ENCODE measurements around the gene RNU11.
"Not testable (repeated sequence)": the region's sequence is repeated elsewhere in the genome, so short reads cannot be mapped to it uniquely, and the experiment has no call there.

The RNU11 gene

GRCh38 chr1:28642847-28643635 is 5.4 kb upstream of the RNU11 start, which contains the start of gene TAF12:
Gene TAF12 (minus strand): TSS chr1:28643067. CDS start chr1:28622081, 20,986 bp downstream.
- Histone ChIP-seq H3K4me1 (ENCODE audit: control insufficient read depth, insufficient read depth, low read length) (peaks cover 9% of the 10 kb centered on the region), H3K27me3 (ENCODE audit: control insufficient read depth, insufficient read depth, low read length) (no peaks in the 10 kb centered on the region), H3K36me3 (ENCODE audit: control insufficient read depth, insufficient read depth, low read length) (no peaks in the 10 kb centered on the region), H3K4me3 (ENCODE audit: low read length) (peak within 1 kb of the TSS; percentile 94), H3K9ac (ENCODE audit: low read length) (peak within 1 kb of the TSS; percentile 98), H3K27ac (ENCODE audit: low read depth, low read length) (peak within 1 kb of the TSS; percentile 80)

GRCh38 chr1:28644494-28644893 is 3.9 kb upstream of the RNU11 start:
- Histone ChIP-seq H3K4me1 (ENCODE audit: control insufficient read depth, insufficient read depth, low read length) (peaks cover 9% of the 10 kb centered on the region), H3K27me3 (ENCODE audit: control insufficient read depth, insufficient read depth, low read length) (no peaks in the 10 kb centered on the region), H3K9ac (ENCODE audit: low read length) (no peak overlapping the region), H3K4me3 (ENCODE audit: low read length) (peak overlapping the region; percentile 94), H3K36me3 (ENCODE audit: control insufficient read depth, insufficient read depth, low read length) (no peaks in the 10 kb centered on the region), H3K27ac (ENCODE audit: low read depth, low read length) (no peak overlapping the region)

GRCh38 chr1:28645406-28645805 is 3.0 kb upstream of the RNU11 start:
- not testable (repeated sequence) for H3K9ac ChIP-seq (ENCODE audit: low read length); H3K4me1 ChIP-seq (ENCODE audit: control insufficient read depth, insufficient read depth, low read length); H3K36me3 ChIP-seq (ENCODE audit: control insufficient read depth, insufficient read depth, low read length); H3K4me3 ChIP-seq (ENCODE audit: low read length); H3K27ac ChIP-seq (ENCODE audit: low read depth, low read length); H3K27me3 ChIP-seq (ENCODE audit: control insufficient read depth, insufficient read depth, low read length)

GRCh38 chr1:28646040-28646439 is 2.4 kb upstream of the RNU11 start:
- Histone ChIP-seq H3K4me3 (ENCODE audit: low read length) (no peak overlapping the region), H3K9ac (ENCODE audit: low read length) (no peak overlapping the region), H3K4me1 (ENCODE audit: control insufficient read depth, insufficient read depth, low read length) (peaks cover 9% of the 10 kb centered on the region), H3K27ac (ENCODE audit: low read depth, low read length) (no peak overlapping the region), H3K36me3 (ENCODE audit: control insufficient read depth, insufficient read depth, low read length) (no peaks in the 10 kb centered on the region), H3K27me3 (ENCODE audit: control insufficient read depth, insufficient read depth, low read length) (no peaks in the 10 kb centered on the region)

- Histone ChIP-seq H3K27me3 (ENCODE audit: control insufficient read depth, insufficient read depth, low read length) (no peaks in the 10 kb centered on the region), H3K4me3 (ENCODE audit: low read length) (peak overlapping the region; percentile 82), H3K36me3 (ENCODE audit: control insufficient read depth, insufficient read depth, low read length) (no peaks in the 10 kb centered on the region), H3K27ac (ENCODE audit: low read depth, low read length) (peak overlapping the region; percentile 94), H3K9ac (ENCODE audit: low read length) (peak overlapping the region; percentile 68), H3K4me1 (ENCODE audit: control insufficient read depth, insufficient read depth, low read length) (peaks cover 3% of the 10 kb centered on the region)
Measured at GRCh38 chr1:28648008-28648473, 359 bp upstream of the RNU11 start.

- not testable (repeated sequence) for H3K36me3 ChIP-seq (ENCODE audit: control insufficient read depth, insufficient read depth, low read length); H3K27ac ChIP-seq (ENCODE audit: low read depth, low read length); H3K9ac ChIP-seq (ENCODE audit: low read length); H3K4me1 ChIP-seq (ENCODE audit: control insufficient read depth, insufficient read depth, low read length); H3K27me3 ChIP-seq (ENCODE audit: control insufficient read depth, insufficient read depth, low read length); H3K4me3 ChIP-seq (ENCODE audit: low read length)
Measured at GRCh38 chr1:28653063-28653462, 4.7 kb downstream of the RNU11 start.

GRCh38 chr1:28653870-28654269 is 5.5 kb downstream of the RNU11 start:
- not testable (repeated sequence) for H3K4me1 ChIP-seq (ENCODE audit: control insufficient read depth, insufficient read depth, low read length); H3K27ac ChIP-seq (ENCODE audit: low read depth, low read length); H3K9ac ChIP-seq (ENCODE audit: low read length); H3K36me3 ChIP-seq (ENCODE audit: control insufficient read depth, insufficient read depth, low read length); H3K4me3 ChIP-seq (ENCODE audit: low read length); H3K27me3 ChIP-seq (ENCODE audit: control insufficient read depth, insufficient read depth, low read length)

GRCh38 chr1:28655448-28656311 is 7.3 kb downstream of the RNU11 start:
- not testable (repeated sequence) for H3K4me3 ChIP-seq (ENCODE audit: low read length); H3K9ac ChIP-seq (ENCODE audit: low read length); H3K27ac ChIP-seq (ENCODE audit: low read depth, low read length); H3K36me3 ChIP-seq (ENCODE audit: control insufficient read depth, insufficient read depth, low read length); H3K4me1 ChIP-seq (ENCODE audit: control insufficient read depth, insufficient read depth, low read length); H3K27me3 ChIP-seq (ENCODE audit: control insufficient read depth, insufficient read depth, low read length)

GRCh38 chr1:28656335-28656734 is 7.9 kb downstream of the RNU11 start:
- no peak overlapping the region for H3K4me3 ChIP-seq (ENCODE audit: low read length)

GRCh38 chr1:28663871-28664470 is 15.6 kb downstream of the RNU11 start:
- no peaks in the 10 kb centered on the region for H3K36me3 ChIP-seq (ENCODE audit: control insufficient read depth, insufficient read depth, low read length)

More at GRCh38 chr1:28656335-28656734, 7.9 kb downstream of the RNU11 start:
- Histone ChIP-seq H3K9ac (ENCODE audit: low read length) (no peak overlapping the region), H3K4me1 (ENCODE audit: control insufficient read depth, insufficient read depth, low read length) (no peaks in the 10 kb centered on the region), H3K36me3 (ENCODE audit: control insufficient read depth, insufficient read depth, low read length) (no peaks in the 10 kb centered on the region), H3K27me3 (ENCODE audit: control insufficient read depth, insufficient read depth, low read length) (no peaks in the 10 kb centered on the region), H3K27ac (ENCODE audit: low read depth, low read length) (no peak overlapping the region)

GRCh38 chr1:28666806-28667205 is 18.4 kb downstream of the RNU11 start:
- no peaks in the 10 kb centered on the region for H3K36me3 ChIP-seq (ENCODE audit: control insufficient read depth, insufficient read depth, low read length)
- H3K4me1 ChIP-seq (ENCODE audit: control insufficient read depth, insufficient read depth, low read length), result peaks cover 10% of the 10 kb centered on the region
- no peak overlapping the region for H3K9ac ChIP-seq (ENCODE audit: low read length)
- no peak overlapping the region for H3K4me3 ChIP-seq (ENCODE audit: low read length)
- H3K27ac ChIP-seq (ENCODE audit: low read depth, low read length), result no peak overlapping the region
- no peaks in the 10 kb centered on the region for H3K27me3 ChIP-seq (ENCODE audit: control insufficient read depth, insufficient read depth, low read length)

More at GRCh38 chr1:28663871-28664470, 15.6 kb downstream of the RNU11 start:
- Histone ChIP-seq H3K4me1 (ENCODE audit: control insufficient read depth, insufficient read depth, low read length) (peaks cover 6% of the 10 kb centered on the region), H3K27me3 (ENCODE audit: control insufficient read depth, insufficient read depth, low read length) (no peaks in the 10 kb centered on the region), H3K4me3 (ENCODE audit: low read length) (no peak overlapping the region), H3K9ac (ENCODE audit: low read length) (no peak overlapping the region), H3K27ac (ENCODE audit: low read depth, low read length) (no peak overlapping the region)
